Vein endothelial cell (primary cell): Measurements from ENCODE around the gene DGKE. TPM values are rescaled to one million over a fixed set of nuclear protein-coding genes. Genes with fewer than 3 reads are reported as not detected.

Experiments
- small RNA-seq: library from RNA; depleted of rRNA; stranded (forward); fragments of <200 nt; gene quantifications from one replicate; pipeline ENCODE3, GENCODE V24; 2012
- total RNA-seq: library from RNA; depleted of rRNA; stranded (reverse); fragments of >200 nt; gene quantifications from 2 replicates; pipeline ENCODE4 v1.2.3, GENCODE V29; 2012

The DGKE gene
- 11.1 and 17.5 TPM in 2 replicates for total RNA-seq

DNA sequence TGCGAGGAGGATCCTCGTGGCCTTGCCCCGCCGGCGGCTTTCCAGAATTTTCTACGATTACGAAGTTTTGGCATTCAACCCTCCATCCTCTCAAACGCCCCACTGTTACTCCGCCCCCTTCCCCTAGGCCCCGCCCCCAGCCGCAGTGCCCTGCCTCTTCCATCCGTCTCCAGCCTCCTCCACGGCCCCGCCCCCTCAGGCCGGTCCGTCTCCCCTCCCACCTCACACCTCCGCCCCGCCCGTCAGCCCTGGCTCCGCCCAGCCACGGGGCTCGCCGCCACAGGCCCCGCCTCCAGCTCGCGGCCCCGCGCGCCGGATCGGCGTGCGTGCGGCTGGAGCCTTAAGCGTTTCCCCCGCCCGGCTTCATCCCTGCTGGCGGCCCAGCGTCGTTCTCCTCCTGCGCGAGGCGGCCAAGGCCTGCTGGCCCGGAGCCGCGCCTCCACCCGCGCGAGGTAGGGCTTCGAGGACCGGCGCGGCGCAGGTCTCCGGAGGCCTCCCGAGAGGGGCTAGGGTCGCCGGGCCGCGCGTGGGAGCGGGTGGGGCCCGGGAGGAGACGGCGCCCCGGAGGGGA lies at the start of gene DGKE, which contains the start of gene C17orf67:
Gene DGKE (plus strand): TSS at position 343 of the 571 bp plus-strand sequence. CDS start 645 bp downstream, outside the sequence.
Gene C17orf67 (minus strand): TSS at position 112 of the 571 bp plus-strand sequence. CDS start 18,110 bp downstream, outside the sequence.

DNA sequence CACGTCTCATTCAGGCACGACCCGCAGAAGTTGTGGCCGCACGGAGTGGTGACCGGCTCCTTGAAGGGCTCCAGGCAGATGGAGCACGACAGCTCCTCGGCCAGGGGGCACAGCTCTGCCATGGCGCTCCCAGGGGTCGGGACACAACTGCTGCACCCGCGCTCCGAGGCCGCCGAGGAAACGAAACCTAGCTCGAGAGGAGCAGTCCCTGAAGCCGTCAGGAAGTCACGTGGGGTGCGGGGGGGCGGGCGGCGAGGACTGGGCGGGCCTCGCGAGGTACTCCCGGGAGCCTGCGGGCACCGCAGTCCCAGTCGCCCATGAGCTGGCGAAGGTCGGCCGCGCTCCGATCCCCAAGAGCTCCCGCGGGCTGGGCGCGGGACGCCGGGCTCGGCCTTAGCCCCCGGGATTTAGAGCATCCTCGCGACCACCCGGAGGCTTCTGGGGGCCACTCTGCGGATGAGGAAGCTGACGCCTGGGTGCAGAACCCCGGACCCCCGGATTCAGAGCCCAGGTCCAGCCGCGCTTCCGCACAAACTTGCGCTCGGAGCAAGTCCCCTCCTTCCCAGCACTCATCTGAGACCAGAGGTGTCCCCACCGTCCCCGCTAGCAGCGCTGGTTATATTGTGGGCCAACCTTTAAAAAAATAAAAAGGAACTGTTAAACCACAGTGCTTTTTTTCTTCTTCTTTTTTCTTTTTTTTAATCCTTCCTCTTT lies 80.1 kb downstream of the DGKE start, which contains the start of gene TRIM25:
Gene TRIM25 (minus strand): TSS at position 183 of the 714 bp plus-strand sequence. CDS start 61 bp downstream, at position 122.

Small RNA genes within 50 kb of the gene (small RNA-seq; reads per million reads assigned to genes)
- not detected for gene AC015912.2
- not detected for gene RNU6-1158P

Other genes with a start within 250 kb of the DGKE start
- 2.8 and 3.9 TPM in 2 replicates for gene NOG, start 240.5 kb upstream of the DGKE start, total RNA-seq
- gene C17orf67, start 231 bp upstream of the DGKE start, total RNA-seq = 1.6 and 2.0 TPM in 2 replicates
- 41.5 and 53.1 TPM in 2 replicates for gene TRIM25, start 79.9 kb downstream of the DGKE start, total RNA-seq
- 15.7 and 17.0 TPM in 2 replicates for gene COIL, start 126.9 kb downstream of the DGKE start, total RNA-seq
- gene SCPEP1, start 144.0 kb downstream of the DGKE start, total RNA-seq = 22.4 and 24.5 TPM in 2 replicates